Lung (tissue), 12 donors: Measurements from ENCODE around the gene DOK7. TPM values are rescaled to one million over a fixed set of nuclear protein-coding genes. Genes with fewer than 3 reads are reported as not detected.

ENCODE experiments used
- ATAC-seq: fragments of 200-7000 bp; cut with Tn5 transposase; one replicate; pipeline ENCODE4 v1.9.1; 2020; ENCODE audit warnings: moderate number of reproducible peaks; ENCODE audit not compliant: insufficient read depth, low FRiP score
- DNase-seq, 3 donors: peaks; one replicate each; pipeline ENCODE4 v3.0.0-alpha.2; 2013 to 2017
- H3K27ac ChIP-seq, 2 donors: one replicate each; pipeline ENCODE4 v1.5.1; 2013; ENCODE audit warnings: mild to moderate bottlenecking in 2 of 2, moderate library complexity in 2 of 2, control low read depth in 1 of 2, inconsistent platforms in 1 of 2, low read depth in 1 of 2, low read length in 1 of 2
- H3K27me3 ChIP-seq, 3 donors: one replicate each; pipeline ENCODE4 v1.5.1; 2013; ENCODE audit warnings: low read length in 2 of 3; ENCODE audit not compliant: control insufficient read depth in 3 of 3, insufficient read depth in 3 of 3
- H3K36me3 ChIP-seq, 4 donors: one replicate each; pipeline ENCODE4 v1.5.1; 2013; ENCODE audit warnings: low read length in 4 of 4, mild to moderate bottlenecking in 1 of 4, moderate library complexity in 1 of 4; ENCODE audit not compliant: control insufficient read depth in 4 of 4, insufficient read depth in 4 of 4
- H3K4me1 ChIP-seq, 5 donors: one replicate each; pipeline ENCODE4 v1.5.1; 2013; ENCODE audit warnings: low read length in 5 of 5, mild to moderate bottlenecking in 2 of 5, moderate library complexity in 1 of 5; ENCODE audit not compliant: control insufficient read depth in 5 of 5, insufficient read depth in 5 of 5
- H3K4me3 ChIP-seq: one replicate; pipeline ENCODE4 v1.5.1; 2013; ENCODE audit warnings: mild to moderate bottlenecking, control low read depth, moderate library complexity
- H3K9ac ChIP-seq, 2 donors: one replicate each; pipeline ENCODE4 v1.5.1; 2013; ENCODE audit warnings: low read length in 2 of 2, control low read depth in 1 of 2; ENCODE audit not compliant: insufficient read depth in 1 of 2
- H3K9me3 ChIP-seq, 4 donors: one replicate each; pipeline ENCODE4 v1.5.1; 2013; ENCODE audit warnings: low read length in 3 of 4, mild to moderate bottlenecking in 1 of 4, moderate library complexity in 1 of 4; ENCODE audit not compliant: control insufficient read depth in 4 of 4, insufficient read depth in 3 of 4
- WGBS, 2 donors: extraction: QIAGEN DNeasy Blood & Tissue Kit; methylation state at CpG; one replicate each; pipeline ENCODE4 v1.1.7; 2013; 5-methylcytosine and 5-hydroxymethylcytosine counted together
- polyA plus RNA-seq, 2 donors: library from polyadenylated mRNA; stranded (reverse); fragments of 200-250 nt; gene quantifications; one replicate each; pipeline ENCODE4 v1.2.1, GENCODE V29; 2013
- total RNA-seq, 2 donors: library from RNA; depleted of rRNA in 1 of 2; stranded (reverse); fragments of >200 nt in 1 of 2; gene quantifications; one replicate each; pipeline ENCODE4 v1.2.1, GENCODE V29; 2014 to 2021
- TF ChIP-seq, protein P1 (sequence below): IDR thresholded peaks from 2 replicates; pipeline ENCODE4 v1.5.1; 2012; ENCODE audit warnings: mild to moderate bottlenecking; ENCODE audit errors: control extremely low read depth, extremely low read depth
- donor health status: control.
- donor health status: control.
- donor health status: Bipolar disorder and iron deficiency.
- donor health status: healthy.
- donor health status: DM: yes; HTN: yes; CAD: no.

DOK7 gene
- total and polyA plus RNA-seq, 4 donors: 0.53 to 2.7 (median 1.4) TPM

DNA sequence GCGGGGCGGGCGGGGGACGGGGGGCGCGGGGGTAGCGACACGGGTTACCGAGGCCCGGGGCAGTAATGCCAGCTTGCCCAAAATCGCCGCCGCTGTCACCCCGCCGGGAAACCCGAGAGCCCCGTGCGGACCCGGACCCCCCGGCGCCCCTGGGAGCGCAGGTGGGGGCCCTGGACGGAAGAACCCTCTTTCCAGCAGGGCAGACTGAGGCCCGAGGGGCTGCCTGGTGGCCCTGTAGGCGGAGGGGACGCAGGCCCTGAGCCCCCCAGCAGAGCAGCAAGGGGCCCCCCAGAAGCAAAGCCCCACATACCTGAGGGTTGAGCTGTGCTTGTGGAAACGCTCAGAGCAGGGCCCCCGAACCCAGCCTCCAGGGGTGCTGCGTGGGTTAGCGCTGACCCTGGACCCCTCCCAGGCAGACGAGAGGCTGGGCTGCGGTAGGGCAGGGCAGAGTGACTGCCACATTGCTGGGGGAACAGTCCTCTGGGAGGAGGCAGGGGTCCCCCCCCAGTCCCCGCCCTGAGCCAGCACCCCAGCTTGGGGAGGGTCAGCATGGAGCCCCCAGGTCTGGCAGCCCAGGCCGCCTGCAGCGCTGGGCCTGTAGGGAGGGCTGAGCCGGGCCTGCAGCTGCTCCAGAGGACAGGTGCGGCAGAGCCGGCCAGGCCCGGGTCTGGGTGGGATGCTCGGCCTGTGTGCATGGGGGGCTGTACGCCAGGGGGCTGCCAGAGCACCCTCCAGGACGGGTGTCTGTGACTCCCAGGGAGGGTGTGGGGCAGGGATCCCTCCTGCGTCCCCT is 646 bp downstream of the DOK7 start:
- Histone ChIP-seq H3K4me3 (no peak overlapping the region), H3K27ac (peak overlapping the region in 1 of 2 donors; percentile 88), H3K9me3 (peaks cover 0 to 5% (median under 1%) of the 10 kb centered on the region in 4 donors), H3K4me1 (peaks cover 0 to 14% (median 0%) of the 10 kb centered on the region in 5 donors), H3K36me3 (no peaks in the 10 kb centered on the region), H3K27me3 (peaks cover 0 to 3% (median 0%) of the 10 kb centered on the region in 3 donors), H3K9ac (no peak overlapping the region)
- ATAC-seq (no peak), DNase-seq (no peak)
- TF ChIP-seq, protein P1, sequence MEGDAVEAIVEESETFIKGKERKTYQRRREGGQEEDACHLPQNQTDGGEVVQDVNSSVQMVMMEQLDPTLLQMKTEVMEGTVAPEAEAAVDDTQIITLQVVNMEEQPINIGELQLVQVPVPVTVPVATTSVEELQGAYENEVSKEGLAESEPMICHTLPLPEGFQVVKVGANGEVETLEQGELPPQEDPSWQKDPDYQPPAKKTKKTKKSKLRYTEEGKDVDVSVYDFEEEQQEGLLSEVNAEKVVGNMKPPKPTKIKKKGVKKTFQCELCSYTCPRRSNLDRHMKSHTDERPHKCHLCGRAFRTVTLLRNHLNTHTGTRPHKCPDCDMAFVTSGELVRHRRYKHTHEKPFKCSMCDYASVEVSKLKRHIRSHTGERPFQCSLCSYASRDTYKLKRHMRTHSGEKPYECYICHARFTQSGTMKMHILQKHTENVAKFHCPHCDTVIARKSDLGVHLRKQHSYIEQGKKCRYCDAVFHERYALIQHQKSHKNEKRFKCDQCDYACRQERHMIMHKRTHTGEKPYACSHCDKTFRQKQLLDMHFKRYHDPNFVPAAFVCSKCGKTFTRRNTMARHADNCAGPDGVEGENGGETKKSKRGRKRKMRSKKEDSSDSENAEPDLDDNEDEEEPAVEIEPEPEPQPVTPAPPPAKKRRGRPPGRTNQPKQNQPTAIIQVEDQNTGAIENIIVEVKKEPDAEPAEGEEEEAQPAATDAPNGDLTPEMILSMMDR: no peak
- WGBS, 2 donors: 46 to 53% methylated on average over 37 to 43 of the region's 43 CpGs

GRCh38 chr4:3464349-3464905 is 1.3 kb downstream of the DOK7 start:
- H3K9ac ChIP-seq: no peak overlapping the region
- 93% methylated on average over 14 to 15 of the region's 15 CpGs for WGBS, 2 donors
- peaks cover 0 to 14% (median 0%) of the 10 kb centered on the region in 5 donors for H3K4me1 ChIP-seq
- peaks cover 0 to 3% (median 0%) of the 10 kb centered on the region in 3 donors for H3K27me3 ChIP-seq
- DNase-seq (no peak), ATAC-seq (no peak)
- no peak overlapping the region for H3K4me3 ChIP-seq
- H3K36me3 ChIP-seq: no peaks in the 10 kb centered on the region
- peak overlapping the region in 1 of 2 donors; percentile 88 for H3K27ac ChIP-seq
- TF ChIP-seq, protein P1: no peak
- peaks cover 0 to 5% (median under 1%) of the 10 kb centered on the region in 4 donors for H3K9me3 ChIP-seq

GRCh38 chr4:3464911-3465697 is 2.0 kb downstream of the DOK7 start:
- Histone ChIP-seq H3K9me3 (peaks cover 0 to 5% (median under 1%) of the 10 kb centered on the region in 4 donors), H3K27me3 (peaks cover 0 to 3% (median 0%) of the 10 kb centered on the region in 3 donors), H3K27ac (peak overlapping the region in 1 of 2 donors; percentile 88), H3K4me1 (peaks cover 0 to 14% (median 0%) of the 10 kb centered on the region in 5 donors), H3K36me3 (no peaks in the 10 kb centered on the region), H3K4me3 (no peak overlapping the region), H3K9ac (no peak overlapping the region)
- DNase-seq: no peak
- no peak for ATAC-seq
- 94 to 96% methylated on average over 21 of the region's 21 CpGs for WGBS, 2 donors
- TF ChIP-seq, protein P1: no peak
